Mesenteric fat pad (tissue), 1 donor: ENCODE data around the gene ART4. TPM values are rescaled to one million over a fixed set of nuclear protein-coding genes. Genes with fewer than 3 reads are reported as not detected.

Source experiments
- DNase-seq: peaks from one replicate; pipeline ENCODE4 v3.0.0-alpha.2; 2020; ENCODE audit warnings: low spot score
- long read RNA-seq: library from polyadenylated mRNA; unstranded; transcript quantifications from one replicate; pipeline ENCODE4 v2.0.0, GENCODE V29; 2020
- total RNA-seq: library from RNA; stranded (reverse); fragmentation: NEBNext Ultra II Directional; extraction: Animal tissue kit (Norgen Biotek cat#: 25700); gene quantifications from one replicate; pipeline ENCODE4 v1.2.1, GENCODE V29; 2021
- donor health status: DM: yes; HTN: yes; CAD: no.

The ART4 gene, protein sequence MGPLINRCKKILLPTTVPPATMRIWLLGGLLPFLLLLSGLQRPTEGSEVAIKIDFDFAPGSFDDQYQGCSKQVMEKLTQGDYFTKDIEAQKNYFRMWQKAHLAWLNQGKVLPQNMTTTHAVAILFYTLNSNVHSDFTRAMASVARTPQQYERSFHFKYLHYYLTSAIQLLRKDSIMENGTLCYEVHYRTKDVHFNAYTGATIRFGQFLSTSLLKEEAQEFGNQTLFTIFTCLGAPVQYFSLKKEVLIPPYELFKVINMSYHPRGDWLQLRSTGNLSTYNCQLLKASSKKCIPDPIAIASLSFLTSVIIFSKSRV
- total RNA-seq, result 1.6 TPM
- long read RNA-seq, full-length matches to known transcripts, result 4 of 4 reads
- long read RNA-seq, partial matches to known transcripts, result 0 of 4 reads
- long read RNA-seq, other reads (novel, unspliced or antisense), result 0 of 4 reads

DNA sequence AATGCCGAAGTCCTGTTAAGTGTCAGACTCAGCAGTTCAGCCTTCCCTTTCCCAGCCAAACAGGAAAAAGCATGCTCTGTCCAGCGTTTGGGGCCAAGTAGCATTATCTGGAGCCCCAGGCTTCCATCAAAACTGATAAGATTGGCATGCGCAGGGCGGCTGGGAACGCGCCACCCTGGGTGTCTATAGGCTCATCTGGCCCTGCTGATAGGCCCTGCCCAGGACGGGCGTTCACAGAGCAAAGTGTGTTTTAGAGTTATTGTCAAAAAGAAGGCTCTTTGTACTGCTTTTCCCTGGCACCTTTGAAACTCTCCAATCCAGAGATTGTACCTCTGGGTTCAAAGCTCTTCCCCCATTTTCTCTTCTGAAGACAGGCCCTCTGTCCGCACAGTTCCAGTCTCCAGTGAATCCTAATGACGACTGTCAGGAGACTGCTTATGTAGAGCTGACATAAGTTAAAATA is at the start of gene ART4:
TSS of gene ART4 (minus strand) at position 102 of the 463 bp plus-strand sequence. CDS start 413 bp downstream, outside the sequence.
- DNase-seq, result no peak

DNA sequence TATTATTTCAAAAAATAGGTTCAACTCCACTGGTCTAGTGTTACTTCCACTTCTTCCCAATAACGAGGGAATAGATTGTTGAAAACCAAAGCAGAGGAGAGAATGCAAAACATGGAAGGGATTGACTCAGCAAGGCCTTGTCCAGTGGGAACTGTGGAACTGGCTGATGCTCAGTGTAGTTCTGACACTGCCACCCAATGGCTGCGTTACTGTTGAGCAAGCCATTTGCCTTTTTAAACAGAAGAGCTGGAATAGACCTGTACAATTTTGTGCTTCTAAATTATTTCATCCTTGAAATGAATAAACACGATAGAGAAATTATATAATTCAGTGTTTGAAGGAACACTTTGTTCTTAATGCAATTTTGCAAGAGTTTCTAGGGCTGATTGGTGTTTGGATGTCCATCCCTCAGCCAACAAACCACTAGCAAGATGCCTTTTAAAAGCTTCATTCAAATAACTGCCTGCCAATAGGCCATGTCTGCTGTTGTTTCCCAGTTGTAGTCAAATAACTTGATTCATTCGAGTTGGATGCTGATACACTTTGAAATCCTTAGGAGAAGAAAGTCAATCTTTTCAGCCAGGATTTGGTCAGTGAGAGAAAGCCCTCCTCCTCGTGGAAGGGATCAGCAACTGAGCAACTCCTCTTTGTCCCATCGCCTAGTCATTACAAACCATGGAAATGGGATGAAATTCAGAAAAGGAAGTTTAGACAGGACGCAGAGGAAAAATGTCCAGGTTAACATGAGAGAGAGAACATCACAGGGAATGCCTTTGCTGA is 49.6 kb upstream of the ART4 start:
- no peak for DNase-seq

DNA sequence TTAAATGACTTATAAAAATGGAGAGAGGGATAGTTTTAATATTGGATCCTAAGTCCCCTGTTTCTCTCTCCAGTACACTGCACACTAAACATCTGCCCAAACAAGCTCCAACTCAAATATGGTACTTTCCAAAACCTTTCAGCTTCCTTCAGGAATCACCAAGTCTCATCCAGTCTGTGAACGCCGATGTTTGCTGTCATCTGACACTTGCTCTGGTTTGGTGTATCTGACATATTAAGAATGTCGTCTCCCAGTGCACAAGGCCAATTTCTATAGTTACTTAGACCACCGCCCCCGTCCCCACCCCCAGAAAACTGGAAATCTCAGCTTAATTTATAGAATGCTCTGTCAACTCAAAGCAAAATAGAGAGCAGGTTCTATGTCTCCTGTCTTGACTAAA is 47.4 kb upstream of the ART4 start:
- DNase-seq, result no peak

DNA sequence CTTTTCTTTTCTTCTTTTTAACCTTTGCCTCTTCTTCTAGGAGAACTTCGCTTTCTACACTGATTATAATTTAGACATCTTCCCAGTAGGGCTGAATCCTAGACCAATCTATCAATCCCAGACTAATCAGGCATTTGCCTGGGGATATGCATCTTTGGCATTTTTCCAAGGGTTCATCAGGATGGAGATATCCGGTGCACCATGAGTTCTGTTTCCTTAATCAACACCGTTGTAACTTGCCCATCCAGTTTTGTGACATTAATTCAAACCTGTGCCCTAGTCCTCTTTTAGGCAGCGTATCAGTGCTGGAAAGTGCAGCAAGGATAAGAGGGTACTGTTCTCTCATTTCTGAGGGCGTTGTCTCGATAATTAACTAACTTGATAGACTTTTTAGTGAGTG is 42.9 kb upstream of the ART4 start:
- no peak for DNase-seq

DNA sequence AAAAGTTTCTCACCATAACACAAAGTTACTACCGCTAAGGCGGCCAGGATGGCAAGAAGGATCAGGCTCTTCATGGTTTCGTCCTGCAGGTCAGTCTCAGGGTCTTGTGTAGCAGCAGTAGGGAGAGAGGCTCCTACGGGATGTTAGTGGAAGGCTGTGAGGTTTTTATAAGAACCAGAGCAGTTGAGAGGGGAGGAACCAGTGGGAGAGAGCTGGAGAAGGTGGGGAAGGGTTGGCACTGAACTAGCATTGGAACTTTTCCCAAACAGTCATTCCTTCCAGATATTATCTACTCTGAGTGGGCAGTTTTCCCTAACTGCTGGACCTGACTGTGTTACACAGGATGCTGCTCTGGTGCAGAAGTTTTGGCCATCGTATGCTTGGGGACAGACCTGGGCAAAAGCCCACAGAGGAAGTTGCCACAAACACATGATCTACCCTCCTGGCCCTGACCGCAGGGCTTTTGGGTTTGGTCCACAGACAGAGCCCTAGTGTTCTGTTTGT is 42.4 kb upstream of the ART4 start, which contains the start of gene MGP:
TSS of gene MGP (minus strand) at position 137 of the 504 bp plus-strand sequence. CDS start at position 74, 63 bp downstream.
- no peak for DNase-seq

DNA sequence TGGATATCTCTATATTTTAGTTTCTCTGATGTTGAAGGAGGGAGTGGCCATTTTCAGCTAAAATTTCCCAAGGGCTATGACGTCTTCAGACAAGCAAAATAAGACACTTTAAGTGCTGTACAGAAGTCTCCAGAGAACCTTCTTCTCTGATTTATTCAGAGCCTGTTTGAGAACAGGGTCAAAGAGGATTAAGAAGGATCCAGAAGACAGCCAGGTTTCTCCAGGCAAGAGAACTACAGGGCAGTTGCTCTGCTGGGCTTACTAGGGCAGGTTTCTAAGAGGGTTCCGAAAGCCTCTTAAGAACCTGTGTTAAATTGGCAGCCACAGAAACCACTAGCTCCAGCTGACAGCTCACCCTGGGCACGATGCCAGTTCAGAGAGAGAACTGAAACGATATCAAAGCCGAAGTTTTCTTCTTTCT is 41.1 kb upstream of the ART4 start:
- DNase-seq, result no peak

DNA sequence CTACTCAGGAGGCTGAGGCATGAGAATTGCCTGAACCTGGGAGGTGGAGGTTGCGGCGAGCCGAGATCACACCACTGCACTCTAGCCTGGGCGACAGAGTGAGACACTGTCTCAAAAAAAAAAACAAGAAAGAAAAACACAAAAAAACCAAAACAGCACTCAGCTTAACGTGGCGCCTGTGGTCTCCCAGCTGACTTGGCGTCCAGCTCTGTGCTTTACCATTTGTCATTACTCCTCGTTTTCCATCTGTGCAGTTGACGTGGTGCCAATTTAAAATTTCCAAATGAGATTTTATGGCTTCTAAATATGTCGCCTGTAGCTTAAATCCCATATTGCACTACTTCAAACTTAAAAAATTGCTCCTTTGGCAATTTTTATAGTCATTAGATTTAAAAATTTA is 40.4 kb upstream of the ART4 start:
- DNase-seq, result no peak

DNA sequence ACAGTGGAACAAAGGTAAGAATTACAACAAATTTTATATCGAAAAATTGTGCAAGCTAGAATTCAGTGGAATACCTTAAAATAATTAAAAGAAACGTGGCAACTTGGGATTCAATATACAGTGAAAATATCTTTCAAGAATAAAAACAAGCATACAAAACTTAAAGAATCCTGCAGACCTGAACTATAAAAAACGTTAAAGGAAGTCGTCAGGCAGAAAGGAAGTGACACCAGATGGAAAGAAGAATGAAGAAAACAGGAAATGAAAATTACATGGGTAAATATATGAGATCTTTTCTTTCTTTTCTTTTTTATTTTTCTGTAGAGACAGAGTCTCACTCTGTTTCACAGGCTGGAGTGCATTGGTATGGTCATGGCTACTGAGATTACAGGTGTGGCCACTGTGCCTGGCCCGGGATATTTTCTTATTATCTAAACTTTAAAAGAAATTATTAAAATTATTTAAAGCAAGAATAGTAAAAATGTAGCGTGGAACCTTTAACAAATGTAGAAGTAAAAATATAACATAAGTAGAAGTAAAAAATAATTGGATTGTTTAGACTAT is 37.6 kb upstream of the ART4 start:
- DNase-seq, result no peak

DNA sequence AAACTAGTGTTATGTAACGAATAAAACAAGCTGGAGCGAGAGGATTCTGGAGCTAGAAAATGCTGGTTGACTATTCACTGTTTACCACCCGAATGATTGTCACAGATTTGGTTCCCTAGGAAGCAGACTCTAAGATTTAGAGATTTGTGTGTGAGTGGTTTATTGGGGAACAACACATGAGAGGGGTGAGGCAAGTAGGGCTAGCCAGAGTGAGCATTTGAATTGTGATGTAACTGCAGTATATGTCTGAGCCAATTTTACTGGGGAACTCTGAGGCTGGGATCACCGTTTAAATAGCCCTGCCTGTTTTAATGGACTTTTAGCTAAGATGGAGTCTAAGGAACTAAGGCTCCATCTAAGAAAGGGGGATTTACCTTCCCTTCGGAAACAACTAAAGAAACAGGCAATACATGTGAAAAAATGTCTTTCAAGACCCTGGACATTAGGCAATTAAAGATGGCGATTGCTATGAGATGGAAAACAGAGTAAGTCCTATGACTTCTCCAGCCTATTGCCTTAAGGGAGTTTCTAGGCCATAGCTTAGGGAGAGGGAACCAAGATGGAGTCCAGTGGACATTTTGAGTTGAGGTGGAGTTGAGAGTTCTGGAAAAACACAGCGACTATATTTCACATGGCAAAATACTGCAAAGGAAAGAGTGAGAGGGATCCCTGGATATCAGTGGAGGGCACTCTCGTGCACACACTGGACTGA is 36.1 kb upstream of the ART4 start:
- DNase-seq, result no peak

DNA sequence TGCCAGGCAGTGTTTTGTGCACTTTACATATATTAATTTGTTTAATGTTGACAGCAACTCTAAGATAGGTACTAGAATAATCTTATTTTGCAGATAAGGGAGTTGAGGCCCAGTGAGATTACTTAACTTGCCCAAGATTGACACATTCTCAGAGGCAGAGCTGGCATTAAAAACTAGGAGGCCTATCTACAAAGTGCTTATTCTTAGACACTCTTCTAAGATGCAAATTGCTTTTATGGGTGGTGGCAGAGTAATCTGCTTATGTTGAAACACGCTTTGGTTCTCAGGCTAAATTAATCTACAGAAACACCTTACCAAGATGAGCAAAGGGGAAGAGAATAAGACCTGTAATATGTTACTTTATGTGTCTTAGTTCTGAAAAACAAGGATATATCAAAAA is 35.2 kb upstream of the ART4 start:
- no peak for DNase-seq

DNA sequence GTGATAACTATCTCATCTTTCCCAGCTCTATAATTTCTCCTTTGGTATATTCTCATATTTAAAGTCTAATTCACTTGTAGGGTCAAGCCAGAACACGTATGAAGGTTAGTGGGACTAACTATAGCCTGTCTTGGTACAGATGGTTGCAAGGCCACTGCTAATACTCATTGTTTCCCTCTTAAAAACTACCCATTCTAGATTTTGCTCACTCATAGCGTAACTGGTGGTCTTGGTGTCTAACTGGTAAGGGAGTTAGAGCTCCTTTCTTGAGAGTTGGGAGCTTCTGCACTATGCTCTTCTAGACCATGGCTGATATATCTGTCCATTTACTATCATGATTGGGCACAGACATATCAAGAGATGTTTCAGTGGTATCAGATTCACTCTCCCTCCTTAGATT is 33.5 kb upstream of the ART4 start:
- no peak for DNase-seq

DNA sequence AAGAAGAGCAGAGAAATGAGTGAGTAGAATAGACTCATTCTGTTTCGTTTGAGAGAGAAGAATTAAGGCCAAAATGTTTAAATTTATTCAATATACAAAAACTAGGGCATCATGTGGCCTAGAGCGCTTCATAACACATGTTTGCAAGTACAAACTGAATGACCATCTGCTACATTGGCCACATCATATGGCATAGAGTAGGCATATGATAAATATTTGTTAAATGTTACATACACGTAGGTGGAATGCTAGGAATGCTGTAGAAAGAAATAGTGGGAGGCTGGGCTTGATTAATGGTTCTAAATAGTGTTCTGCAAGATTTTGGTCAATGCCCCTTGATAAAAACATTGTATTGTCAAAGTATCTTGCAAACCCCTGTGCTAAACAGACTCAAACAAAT is 31.6 kb upstream of the ART4 start:
- DNase-seq, result no peak

DNA sequence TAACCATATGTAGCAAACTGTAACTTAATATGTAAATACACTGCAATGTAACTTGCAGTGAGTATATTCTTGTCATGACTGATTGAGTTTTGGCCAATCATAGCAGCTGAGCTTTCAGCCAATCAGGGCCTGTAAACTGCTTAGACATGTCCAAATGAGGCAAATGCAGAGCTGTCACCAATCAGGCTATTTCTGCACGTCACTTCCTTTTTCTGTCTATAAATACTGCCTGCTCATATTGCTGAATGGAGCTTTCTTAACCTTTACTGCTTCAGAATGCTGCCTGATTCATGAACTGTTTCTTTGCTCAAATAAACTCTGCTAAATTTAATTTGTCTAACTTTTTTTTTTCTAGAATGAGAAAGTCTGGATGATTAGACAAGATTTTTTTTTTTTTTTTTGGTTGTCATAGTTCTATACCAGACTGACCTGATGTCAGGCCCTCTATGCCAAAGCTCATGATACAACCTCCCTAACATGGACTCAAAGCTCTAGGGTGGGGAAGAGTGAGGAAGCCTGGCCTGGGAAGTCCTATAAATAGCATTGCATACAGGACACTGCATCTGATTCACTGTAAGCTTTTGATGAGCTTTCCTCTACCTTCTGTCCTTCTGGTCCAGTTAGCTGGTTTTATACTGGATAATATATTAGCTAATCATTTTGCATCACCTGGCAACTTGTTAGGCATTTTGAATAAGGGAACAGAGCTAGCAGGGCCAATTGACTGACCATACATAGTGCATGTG is 30.3 kb upstream of the ART4 start:
- no peak for DNase-seq

DNA sequence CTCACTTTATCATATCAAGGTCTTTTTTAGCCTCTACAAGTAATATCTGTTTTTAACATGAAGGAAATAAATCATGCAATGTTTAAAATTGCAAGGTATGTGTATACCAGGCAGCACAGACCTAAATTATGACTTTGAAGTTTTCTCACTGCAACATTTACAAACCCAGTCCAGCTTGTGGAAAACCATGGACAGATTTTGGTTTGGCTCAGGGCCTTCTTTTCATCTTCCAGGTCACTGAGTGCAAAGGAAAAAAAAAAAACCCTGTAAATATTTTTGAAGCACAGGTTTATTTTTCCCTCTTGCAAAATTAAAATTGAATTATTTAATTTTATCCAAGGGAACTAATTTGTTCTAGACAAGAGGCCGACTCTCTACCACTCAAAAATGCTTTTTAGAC is 28.6 kb upstream of the ART4 start:
- DNase-seq, result no peak

DNA sequence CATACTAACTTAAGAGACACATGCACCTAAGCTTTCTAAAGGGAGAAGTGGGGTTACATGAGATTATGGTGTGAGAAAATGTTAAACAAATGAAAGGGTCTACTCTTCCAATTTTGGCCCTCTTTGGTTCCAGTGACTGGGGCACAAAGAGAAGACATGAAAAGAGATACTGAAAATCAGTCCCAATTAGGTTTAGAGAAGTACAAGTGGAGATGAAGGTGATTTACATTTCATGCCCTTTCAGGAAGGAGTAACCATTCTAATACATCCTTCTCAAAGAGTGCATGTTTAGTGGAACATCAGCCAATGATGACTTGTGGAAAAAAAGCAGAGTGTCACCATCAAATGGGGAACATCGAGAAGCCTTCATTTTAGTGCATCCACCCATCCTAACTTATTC is 27.9 kb upstream of the ART4 start:
- no peak for DNase-seq

DNA sequence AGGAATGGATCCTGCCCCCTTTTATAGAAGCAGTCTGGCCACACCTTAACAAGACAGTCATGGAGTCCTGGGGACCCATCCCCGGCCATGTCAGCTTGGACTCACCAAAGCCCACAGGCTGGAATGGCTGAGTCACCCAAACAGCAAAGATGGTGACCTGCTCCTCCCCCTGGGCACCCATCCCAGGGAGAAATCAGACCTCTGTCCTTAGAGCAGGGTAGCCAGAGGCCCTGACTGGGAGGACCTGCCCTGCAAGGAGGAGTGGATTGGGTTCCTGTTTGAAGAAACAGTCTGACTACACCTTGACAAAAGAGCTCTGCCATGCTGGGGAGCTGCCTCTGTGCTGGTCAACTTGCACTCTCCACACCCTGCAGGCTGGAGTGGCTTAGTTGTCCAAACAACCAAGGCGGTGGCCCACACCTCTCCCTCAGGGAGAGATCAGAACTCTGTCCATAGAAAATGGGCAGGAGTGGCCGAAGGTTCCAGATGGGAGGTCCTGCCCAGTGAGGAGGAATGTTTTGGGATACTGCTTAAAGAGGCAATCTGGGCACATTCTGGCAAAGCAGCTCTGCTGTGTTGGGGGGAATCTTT is 25.7 kb upstream of the ART4 start:
- DNase-seq, result no peak

DNA sequence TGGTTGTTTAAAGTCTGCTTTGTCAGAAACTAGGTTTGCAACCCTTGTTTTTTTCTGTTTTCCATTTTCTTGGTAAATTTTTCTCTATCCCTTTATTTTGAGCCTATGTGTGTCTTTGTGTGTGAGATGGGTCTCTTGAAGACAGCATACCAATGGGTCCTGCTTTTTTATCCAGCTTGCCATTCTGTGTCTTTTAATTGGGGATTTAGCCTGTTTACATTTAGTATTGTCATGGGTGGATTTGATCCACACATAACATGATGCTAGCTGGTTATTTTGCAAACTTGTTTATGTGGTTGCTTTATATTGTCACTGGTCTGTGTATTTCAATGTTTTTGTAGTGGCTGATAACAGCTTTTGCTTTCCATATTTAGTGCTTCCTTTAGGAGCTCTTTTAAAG is 17.2 kb upstream of the ART4 start:
- no peak for DNase-seq

DNA sequence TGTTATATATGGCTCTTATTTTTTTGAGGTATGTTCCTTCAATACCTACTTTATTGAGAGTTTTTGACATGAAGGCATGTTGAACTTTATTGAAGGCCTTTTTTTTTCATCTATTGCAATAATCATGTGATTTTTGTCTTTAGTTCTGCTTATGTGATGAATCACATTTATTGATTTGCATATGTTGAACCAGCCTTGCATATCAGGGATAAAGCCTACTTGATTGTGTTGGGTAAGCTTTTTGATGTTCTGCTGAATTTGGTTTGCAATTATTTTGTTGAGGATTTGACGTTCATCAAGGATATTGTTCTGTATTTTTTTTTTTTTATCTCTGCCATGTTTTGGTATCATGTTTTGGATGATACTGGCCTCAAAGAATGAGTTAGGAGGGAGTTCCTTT is 15.2 kb upstream of the ART4 start:
- no peak for DNase-seq

DNA sequence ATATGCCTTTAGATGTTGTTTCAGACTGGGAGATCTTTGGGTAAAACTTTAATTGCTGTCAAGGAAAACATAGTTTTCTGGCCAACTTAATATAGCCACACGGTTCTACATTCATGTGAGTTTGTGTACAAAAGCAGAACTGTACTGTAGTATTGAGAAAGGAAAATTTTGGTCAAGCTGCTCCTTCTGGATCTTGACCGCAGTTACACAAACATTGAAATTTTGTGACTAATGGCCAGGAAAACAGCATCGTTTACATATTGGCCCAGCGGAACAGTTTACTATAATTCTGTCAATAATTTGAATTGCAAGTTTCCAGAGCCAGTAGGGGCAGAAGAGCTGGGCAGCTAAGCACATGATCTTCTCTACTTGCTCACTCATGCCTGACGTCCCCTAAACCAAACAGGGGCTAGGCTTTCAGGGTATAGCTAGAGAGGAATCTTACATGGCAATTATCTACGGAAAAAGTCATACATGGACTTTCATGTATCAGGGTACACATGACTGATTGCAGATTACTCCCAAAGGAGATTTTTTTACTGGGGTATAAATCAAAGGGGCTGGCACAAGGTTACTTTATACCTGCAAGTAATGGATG is 11.4 kb upstream of the ART4 start:
- no peak for DNase-seq

DNA sequence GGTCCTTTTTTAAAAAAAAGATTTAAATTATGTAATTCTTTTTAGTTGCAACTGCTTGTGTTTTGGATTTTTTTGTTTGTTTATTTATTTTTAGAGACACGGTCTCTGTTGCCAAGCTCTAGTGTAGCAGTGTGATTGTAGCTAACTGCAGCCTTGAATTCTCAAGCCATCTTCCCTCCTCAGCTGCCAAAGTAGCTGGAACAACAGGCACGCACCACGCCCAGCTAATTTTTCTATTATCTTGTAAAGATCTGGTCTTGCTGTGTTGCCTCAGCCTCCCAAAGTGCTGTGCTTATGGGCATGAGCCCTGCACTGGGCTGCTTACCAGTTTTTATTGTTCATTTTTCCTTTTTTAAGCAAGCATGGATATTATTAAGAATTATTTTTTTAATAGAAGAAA is 10.6 kb upstream of the ART4 start:
- DNase-seq, result no peak
